ENCODE results near the gene BMP6.

BMP6 gene

GRCh38 chr6:7917729-7918128, 191.8 kb downstream of the BMP6 start:
- TF ChIP-seq, protein P1, sequence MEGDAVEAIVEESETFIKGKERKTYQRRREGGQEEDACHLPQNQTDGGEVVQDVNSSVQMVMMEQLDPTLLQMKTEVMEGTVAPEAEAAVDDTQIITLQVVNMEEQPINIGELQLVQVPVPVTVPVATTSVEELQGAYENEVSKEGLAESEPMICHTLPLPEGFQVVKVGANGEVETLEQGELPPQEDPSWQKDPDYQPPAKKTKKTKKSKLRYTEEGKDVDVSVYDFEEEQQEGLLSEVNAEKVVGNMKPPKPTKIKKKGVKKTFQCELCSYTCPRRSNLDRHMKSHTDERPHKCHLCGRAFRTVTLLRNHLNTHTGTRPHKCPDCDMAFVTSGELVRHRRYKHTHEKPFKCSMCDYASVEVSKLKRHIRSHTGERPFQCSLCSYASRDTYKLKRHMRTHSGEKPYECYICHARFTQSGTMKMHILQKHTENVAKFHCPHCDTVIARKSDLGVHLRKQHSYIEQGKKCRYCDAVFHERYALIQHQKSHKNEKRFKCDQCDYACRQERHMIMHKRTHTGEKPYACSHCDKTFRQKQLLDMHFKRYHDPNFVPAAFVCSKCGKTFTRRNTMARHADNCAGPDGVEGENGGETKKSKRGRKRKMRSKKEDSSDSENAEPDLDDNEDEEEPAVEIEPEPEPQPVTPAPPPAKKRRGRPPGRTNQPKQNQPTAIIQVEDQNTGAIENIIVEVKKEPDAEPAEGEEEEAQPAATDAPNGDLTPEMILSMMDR (conservative IDR thresholded peaks at IDR 0.05; ENCODE audit: control insufficient read depth, insufficient read depth, low read depth, low read length) = no peak

GRCh38 chr6:7918403-7918802, 192.5 kb downstream of the BMP6 start:
- TF ChIP-seq, protein P1 (conservative IDR thresholded peaks at IDR 0.05; ENCODE audit: control insufficient read depth, insufficient read depth, low read depth, low read length) = no peak
- no peak overlapping the region for H3K4me3 ChIP-seq (ENCODE audit: control insufficient read depth, low read depth, low read length)
- DNase-seq (ENCODE audit: low read depth) = no peak

More at GRCh38 chr6:7917729-7918128, 191.8 kb downstream of the BMP6 start:
- no peak for DNase-seq (ENCODE audit: low read depth)
- H3K4me3 ChIP-seq (ENCODE audit: control insufficient read depth, low read depth, low read length) = no peak overlapping the region

- TF ChIP-seq, protein P1 (conservative IDR thresholded peaks at IDR 0.05; ENCODE audit: control insufficient read depth, insufficient read depth, low read depth, low read length) = no peak
- no peak overlapping the region for H3K4me3 ChIP-seq (ENCODE audit: control insufficient read depth, low read depth, low read length)
- peak; percentile 94 for DNase-seq (ENCODE audit: low read depth)
Measured at GRCh38 chr6:7919871-7920270, 194.0 kb downstream of the BMP6 start.

- no peak overlapping the region for H3K4me3 ChIP-seq (ENCODE audit: control insufficient read depth, low read depth, low read length)
- DNase-seq (ENCODE audit: low read depth) = no peak
- TF ChIP-seq, protein P1 (conservative IDR thresholded peaks at IDR 0.05; ENCODE audit: control insufficient read depth, insufficient read depth, low read depth, low read length) = no peak
Measured at GRCh38 chr6:7920425-7920824, 194.5 kb downstream of the BMP6 start.

- no peak overlapping the region for H3K4me3 ChIP-seq (ENCODE audit: control insufficient read depth, low read depth, low read length)
- no peak for DNase-seq (ENCODE audit: low read depth)
- TF ChIP-seq, protein P1 (conservative IDR thresholded peaks at IDR 0.05; ENCODE audit: control insufficient read depth, insufficient read depth, low read depth, low read length) = no peak
Measured at GRCh38 chr6:7921046-7921445, 195.1 kb downstream of the BMP6 start.

GRCh38 chr6:7921632-7922092, 195.8 kb downstream of the BMP6 start:
- DNase-seq (ENCODE audit: low read depth) = no peak
- TF ChIP-seq, protein P1 (conservative IDR thresholded peaks at IDR 0.05; ENCODE audit: control insufficient read depth, insufficient read depth, low read depth, low read length) = no peak

GRCh38 chr6:7922596-7922995, 196.7 kb downstream of the BMP6 start:
- TF ChIP-seq, protein P1 (conservative IDR thresholded peaks at IDR 0.05; ENCODE audit: control insufficient read depth, insufficient read depth, low read depth, low read length) = no peak
- no peak overlapping the region for H3K4me3 ChIP-seq (ENCODE audit: control insufficient read depth, low read depth, low read length)
- peak; percentile 87 for DNase-seq (ENCODE audit: low read depth)

More at GRCh38 chr6:7921632-7922092, 195.8 kb downstream of the BMP6 start:
- no peak overlapping the region for H3K4me3 ChIP-seq (ENCODE audit: control insufficient read depth, low read depth, low read length)

All from fibroblast of mammary gland (primary cell).